Vagina (tissue), 2 donors: ENCODE results near the gene AOC3. TPM values are rescaled to one million over a fixed set of nuclear protein-coding genes. Genes with fewer than 3 reads are reported as not detected.
A peak's percentile ranks its signal among the peaks of the same experiment; 100 is the strongest.

Experiments
- DNase-seq, 2 donors: peaks; one replicate each; pipeline ENCODE4 v3.0.0-alpha.2; 2017; ENCODE audit errors: extremely low spot score in 2 of 2
- H3K27ac ChIP-seq: fragments of 200-600 bp; sonication (generic); one replicate; pipeline ENCODE4 v1.5.1; 2019
- H3K27me3 ChIP-seq: fragments of 200-600 bp; sonication (generic); one replicate; pipeline ENCODE4 v1.5.1; 2019
- H3K36me3 ChIP-seq, 2 donors: fragments of 200-600 bp; sonication (generic); one replicate each; pipeline ENCODE4 v1.5.1; 2017 to 2019
- H3K4me1 ChIP-seq: fragments of 200-600 bp; sonication (generic); one replicate; pipeline ENCODE4 v1.5.1; 2019
- H3K4me3 ChIP-seq, 2 donors: fragments of 200-600 bp; sonication (generic); 1 replicate in 1 of 2; 2 replicates in 1 of 2; pipeline ENCODE4 v1.5.1; 2016 to 2019
- H3K9me3 ChIP-seq: fragments of 200-600 bp; sonication (generic); one replicate; pipeline ENCODE4 v1.5.1; 2019
- CTCF ChIP-seq, 3 experiments: fragments of 450-650 bp in 2 of 3; fragments of 200-600 bp in 1 of 3; sonication (generic) in 1 of 3; IDR thresholded peaks; one replicate each; pipeline ENCODE4 v1.5.1; 2017 to 2019; ENCODE audit warnings: antibody characterized with exemption in 3 of 3, mild to moderate bottlenecking in 2 of 3, moderate library complexity in 2 of 3
- POLR2A ChIP-seq, 2 donors: fragments of 450-650 bp; IDR thresholded peaks; one replicate each; pipeline ENCODE4 v1.6.1; 2017; ENCODE audit warnings: antibody characterized with exemption in 2 of 2, mild to moderate bottlenecking in 2 of 2, moderate library complexity in 2 of 2
- POLR2AphosphoS5 ChIP-seq, 2 donors: sonication (generic); formaldehyde crosslinking; IDR thresholded peaks; one replicate each; pipeline ENCODE4 v1.9.0; 2017; ENCODE audit warnings: antibody characterized with exemption in 2 of 2, mild to moderate bottlenecking in 2 of 2, low read depth in 1 of 2; ENCODE audit not compliant: insufficient read depth in 1 of 2
- intact Hi-C: fragments of 100-400 bp; cut with DNase I; formaldehyde crosslinking; loops from one replicate; pipeline ENCODE4 v1.15.1; 2023
- total RNA-seq: library from RNA; depleted of rRNA; stranded (reverse); fragments of >200 nt; gene quantifications from one replicate; pipeline ENCODE4 v1.2.3, GENCODE V29; 2016

Gene AOC3
- total RNA-seq, 1 donor from 2014 or later: 31.7 TPM

DNA sequence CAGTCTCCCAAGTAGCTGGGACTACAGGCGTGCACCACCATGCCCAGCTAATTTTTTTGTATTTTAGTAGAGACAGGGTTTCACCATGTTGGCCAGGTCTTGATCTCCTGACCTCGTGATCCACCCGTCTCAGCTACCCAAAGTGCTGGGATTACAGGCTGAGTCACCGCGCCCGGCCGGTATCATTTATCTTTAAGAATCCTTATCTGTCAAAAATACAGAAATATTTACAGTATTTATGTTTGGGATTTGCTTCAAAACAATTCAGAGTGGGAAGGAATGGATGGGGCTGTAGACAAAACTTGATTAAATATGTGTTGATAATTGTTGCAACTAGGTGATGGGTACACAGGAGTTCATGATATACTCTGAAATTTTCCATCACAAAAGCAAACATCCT is 29.8 kb upstream of the AOC3 start:
- intact Hi-C loops: loop anchor here (10.0 kb wide), 2 partner anchors 56 to 246 kb away; partner anchors contain the start of genes PSMC3IP and RAMP2
- H3K4me3 ChIP-seq: no peak overlapping the region
- no peaks in the 10 kb centered on the region for H3K27me3 ChIP-seq
- no peak for DNase-seq
- no peaks in the 10 kb centered on the region for H3K9me3 ChIP-seq
- H3K27ac ChIP-seq: no peak overlapping the region
- peaks cover 0 to 41% of the 10 kb centered on the region in 2 donors for H3K36me3 ChIP-seq
- H3K4me1 ChIP-seq: peaks cover 25% of the 10 kb centered on the region
- TF ChIP-seq CTCF (IDR thresholded peaks at IDR 0.05) (no peak), POLR2AphosphoS5 (IDR thresholded peaks at IDR 0.05; ENCODE audit: insufficient read depth in 1 of 2, low read depth in 1 of 2) (no peak), POLR2A (IDR thresholded peaks at IDR 0.05) (no peak)

DNA sequence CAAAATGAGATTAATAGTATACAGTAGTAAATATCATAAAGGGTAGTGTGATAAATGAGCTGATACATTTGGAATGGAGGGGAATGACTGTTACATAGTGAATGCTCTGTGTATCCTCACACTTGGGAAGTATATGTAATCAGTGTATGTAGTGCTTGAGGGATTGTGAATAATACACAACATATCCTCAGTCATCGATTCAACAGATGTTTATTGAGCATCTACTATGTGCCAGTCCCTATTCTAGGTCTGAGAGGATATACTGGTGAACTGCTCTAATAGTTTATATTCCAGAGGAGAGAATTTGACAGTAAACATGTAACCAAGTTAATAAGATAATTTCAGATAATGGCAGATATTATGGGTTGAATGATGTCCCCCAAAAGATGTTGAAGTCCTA is 23.5 kb upstream of the AOC3 start:
- no peak for DNase-seq
- Histone ChIP-seq H3K27me3 (no peaks in the 10 kb centered on the region), H3K27ac (no peak overlapping the region), H3K36me3 (no peaks in the 10 kb centered on the region), H3K9me3 (no peaks in the 10 kb centered on the region), H3K4me1 (peaks cover 24% of the 10 kb centered on the region), H3K4me3 (no peak overlapping the region)
- intact Hi-C loops: loop anchor here (10.0 kb wide), 2 partner anchors 63 to 253 kb away; partner anchors contain the start of genes PSMC3IP and RAMP2
- TF ChIP-seq CTCF (IDR thresholded peaks at IDR 0.05) (no peak), POLR2AphosphoS5 (IDR thresholded peaks at IDR 0.05; ENCODE audit: insufficient read depth in 1 of 2, low read depth in 1 of 2) (no peak), POLR2A (IDR thresholded peaks at IDR 0.05) (no peak)

DNA sequence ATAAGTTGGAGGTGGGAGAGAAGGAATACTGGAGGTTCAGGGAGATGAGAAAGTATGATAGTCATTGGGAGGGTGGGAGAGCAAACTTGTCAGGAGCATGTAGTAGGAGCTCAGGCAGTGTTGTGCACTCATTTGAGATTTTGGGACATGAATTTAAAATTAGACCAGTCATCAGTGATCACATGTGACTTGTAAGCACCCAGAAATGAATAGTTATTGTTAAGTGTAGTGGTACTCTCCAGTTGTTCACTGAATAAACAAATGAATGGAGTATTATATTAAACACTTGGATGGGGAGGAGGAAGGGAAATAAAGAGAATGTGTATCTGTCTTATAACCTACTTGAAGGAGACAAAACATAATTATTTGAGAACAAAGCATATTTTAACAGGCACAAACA is 20.0 kb upstream of the AOC3 start:
- H3K27ac ChIP-seq: no peak overlapping the region
- DNase-seq: no peak
- peaks cover 0 to 6% of the 10 kb centered on the region in 2 donors for H3K36me3 ChIP-seq
- intact Hi-C loops: no loop called here
- H3K27me3 ChIP-seq: no peaks in the 10 kb centered on the region
- H3K4me3 ChIP-seq: no peak overlapping the region
- TF ChIP-seq POLR2AphosphoS5 (IDR thresholded peaks at IDR 0.05; ENCODE audit: insufficient read depth in 1 of 2, low read depth in 1 of 2) (no peak), POLR2A (IDR thresholded peaks at IDR 0.05) (no peak), CTCF (IDR thresholded peaks at IDR 0.05) (no peak)
- peaks cover 21% of the 10 kb centered on the region for H3K4me1 ChIP-seq
- H3K9me3 ChIP-seq: no peaks in the 10 kb centered on the region

DNA sequence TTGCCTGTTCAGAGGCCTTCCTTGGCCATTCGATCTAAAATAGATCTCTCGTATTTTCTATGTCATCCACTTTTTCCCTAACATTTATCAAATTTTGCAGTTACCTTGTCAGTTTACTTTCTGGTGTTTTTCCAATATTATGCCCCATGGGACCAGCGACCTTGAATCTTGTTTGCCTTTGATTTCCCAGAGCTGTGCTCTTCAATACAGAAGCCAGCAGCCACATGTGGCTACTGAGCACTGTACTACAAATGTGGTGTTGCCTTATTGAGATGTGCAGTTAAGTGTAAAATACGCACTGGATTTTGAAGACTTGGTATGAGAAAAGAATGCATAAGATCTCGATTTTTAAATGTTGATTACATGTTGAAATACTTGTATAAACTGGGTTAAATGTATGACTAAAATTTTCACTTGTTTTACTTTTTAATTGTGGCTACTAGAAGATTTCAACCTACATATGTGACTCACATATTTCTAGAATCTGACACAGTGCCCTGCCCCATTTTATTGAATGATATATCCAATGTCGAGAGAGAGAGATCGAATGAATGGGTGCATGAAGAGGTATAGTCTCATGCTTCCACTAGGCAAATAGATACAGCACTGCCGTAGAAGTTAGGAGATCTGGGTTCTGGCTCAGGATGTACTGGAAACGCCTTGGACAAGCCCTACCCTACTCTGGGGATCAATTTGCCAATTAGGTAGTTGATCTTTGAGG is 18.6 kb upstream of the AOC3 start:
- Histone ChIP-seq H3K27ac (peak overlapping the region; percentile 88), H3K9me3 (no peaks in the 10 kb centered on the region), H3K36me3 (peaks cover 0 to 18% of the 10 kb centered on the region in 2 donors), H3K4me1 (peaks cover 21% of the 10 kb centered on the region), H3K27me3 (no peaks in the 10 kb centered on the region), H3K4me3 (peak overlapping the region; percentile 90 to 98)
- no peak for DNase-seq
- TF ChIP-seq POLR2A (IDR thresholded peaks at IDR 0.05) (no peak), POLR2AphosphoS5 (IDR thresholded peaks at IDR 0.05; ENCODE audit: insufficient read depth in 1 of 2, low read depth in 1 of 2) (no peak), CTCF (IDR thresholded peaks at IDR 0.05) (no peak)
- intact Hi-C loops: no loop called here
